ENCODE measurements around the gene SLC16A3.

GRCh38 chr17:82219083-82219482 lies 9.8 kb upstream of the SLC16A3 start:
- TF ChIP-seq YY1 (IDR thresholded peaks at IDR 0.05; ENCODE audit: insufficient read depth, insufficient read length): no peak
- TF ChIP-seq ZNF274 (IDR thresholded peaks at IDR 0.05; ENCODE audit: low read depth, low read length): no peak
- no peak for TF ChIP-seq SUZ12 (IDR thresholded peaks at IDR 0.05; ENCODE audit: extremely low read depth, insufficient read depth, insufficient read length)
